Stimulated activated CD4-positive, alpha-beta T cell treated with anti-CD3 and anti-CD28 coated beads, Interleukin-12 subunit alpha, Interleukin-12 subunit beta, amount 100 ng/mL, for 4 hours (primary cell): ENCODE results near the gene RELL1.

Experiments
- DNase-seq: peaks from one replicate; pipeline ENCODE4 v3.0.0-alpha.2; 2020

RELL1 gene

GRCh38 chr4:37591349-37591748, 94.8 kb downstream of the RELL1 start:
- DNase-seq, result no peak

GRCh38 chr4:37590016-37590415, 96.2 kb downstream of the RELL1 start:
- DNase-seq, result no peak

GRCh38 chr4:37588150-37588549, 98.0 kb downstream of the RELL1 start:
- DNase-seq, result no peak

GRCh38 chr4:37586194-37586593, 100.0 kb downstream of the RELL1 start:
- DNase-seq, result no peak

- no peak for DNase-seq
Observed at GRCh38 chr4:37584493-37585060, 101.6 kb downstream of the RELL1 start.

GRCh38 chr4:37584071-37584470, 102.1 kb downstream of the RELL1 start:
- no peak for DNase-seq

GRCh38 chr4:37573566-37573965, 112.6 kb downstream of the RELL1 start:
- no peak for DNase-seq

GRCh38 chr4:37568489-37568888, 117.7 kb downstream of the RELL1 start:
- no peak for DNase-seq

- DNase-seq, result no peak
Observed at GRCh38 chr4:37567836-37568235, 118.3 kb downstream of the RELL1 start.

- DNase-seq, result no peak
Observed at GRCh38 chr4:37562592-37562991, 123.6 kb downstream of the RELL1 start.

GRCh38 chr4:37561803-37562207, 124.4 kb downstream of the RELL1 start:
- DNase-seq, result no peak

- no peak for DNase-seq
Observed at GRCh38 chr4:37561196-37561802, 124.9 kb downstream of the RELL1 start.
